GM19025 (cell line): ENCODE measurements around the gene EPYC.

Experiments used
- ATAC-seq: cut with Tn5 transposase; IDR thresholded peaks from one replicate; pipeline ENCODE4 v1.9.1; 2021; ENCODE audit warnings: mild to moderate bottlenecking, low read depth, moderate library complexity; ENCODE audit not compliant: unreplicated experiment

EPYC gene

GRCh38 chr12:90916516-90916915, 88.3 kb downstream of the EPYC start:
- ATAC-seq: no peak

GRCh38 chr12:90915353-90915752, 89.4 kb downstream of the EPYC start:
- ATAC-seq: no peak
